ENCODE results near the gene ASB8. TPM values are rescaled to one million over a fixed set of nuclear protein-coding genes. Genes with fewer than 3 reads are reported as not detected.
"Not testable (repeated sequence)": the region's sequence is repeated elsewhere in the genome, so short reads cannot be mapped to it uniquely, and the experiment has no call there.

Gene ASB8
- total RNA-seq, 4 donors from 2014 or later = 134 to 359 (median 210) TPM

- no peaks in the 10 kb centered on the region for H3K9me3 ChIP-seq
- H3K4me3 ChIP-seq = no peak overlapping the region
- DNase-seq = peak in 1 of 2 donors; percentile 22
- no peak for ATAC-seq
- intact Hi-C loops (cut with DNase I; ENCODE audit: low total_unique reads) (loop anchor here (10.0 kb wide), 1 partner anchor 345 kb away; the partner anchor contains the start of gene HDAC7), in situ Hi-C loops (cut with MboI; ENCODE audit: low sequenced_read_pairs in 4 of 4) (loop anchor here in 1 of 4 donors (10.0 kb wide), 1 partner anchor 75 kb away; no protein-coding TSS in a partner anchor)
- H3K4me1 ChIP-seq = peaks cover 46 to 74% of the 10 kb centered on the region in 2 donors
- TF ChIP-seq POLR2A (IDR thresholded peaks at IDR 0.05) (no peak), CTCF (IDR thresholded peaks at IDR 0.05 in 4 of 5, conservative IDR thresholded peaks at IDR 0.05 in 1 of 5) (no peak)
- H3K27me3 ChIP-seq = no peaks in the 10 kb centered on the region
- H3K36me3 ChIP-seq = peaks cover 0 to 3% of the 10 kb centered on the region in 2 donors
- peak overlapping the region in 3 of 4 donors; percentile 86 to 98 (median 90) for H3K27ac ChIP-seq
These were observed 2.7 kb upstream of the ASB8 start for GRCh38 chr12:48160046-48160445.

- peak in 1 of 5 experiments; percentile 7 for TF ChIP-seq CTCF (IDR thresholded peaks at IDR 0.05 in 4 of 5, conservative IDR thresholded peaks at IDR 0.05 in 1 of 5)
- no peak for TF ChIP-seq POLR2A (IDR thresholded peaks at IDR 0.05)
- H3K4me1 ChIP-seq = peaks cover 52 to 73% of the 10 kb centered on the region in 2 donors
- peaks cover 0 to 10% of the 10 kb centered on the region in 2 donors for H3K36me3 ChIP-seq
- peak overlapping the region; percentile 63 to 82 (median 74) for H3K4me3 ChIP-seq
- no peak for ATAC-seq
- intact Hi-C loops (cut with DNase I; ENCODE audit: low total_unique reads) (loop anchor here (2.0 to 10.0 kb wide), 2 partner anchors 39 to 1893 kb away; partner anchors contain the start of genes PFKM and SLC38A1), in situ Hi-C loops (cut with MboI; ENCODE audit: low sequenced_read_pairs in 4 of 4) (loop anchor here in 1 of 4 donors (5.0 kb wide), 1 partner anchor 41 kb away; the partner anchor contains the start of gene PFKM)
- DNase-seq = no peak
- no peaks in the 10 kb centered on the region for H3K9me3 ChIP-seq
- no peaks in the 10 kb centered on the region for H3K27me3 ChIP-seq
- peak overlapping the region; percentile 84 to 98 (median 93) for H3K27ac ChIP-seq
These were observed 615 bp upstream of the ASB8 start for GRCh38 chr12:48157889-48158370.

GRCh38 chr12:48156652-48157017, 680 bp downstream of the ASB8 start:
- H3K27me3 ChIP-seq = no peaks in the 10 kb centered on the region
- intact Hi-C loops (cut with DNase I; ENCODE audit: low total_unique reads) = loop anchor here (2.0 to 10.0 kb wide), 2 partner anchors 38 to 1892 kb away; partner anchors contain the start of genes PFKM and SLC38A1
- ATAC-seq (peak; percentile 1 to 7), DNase-seq (no peak)
- TF ChIP-seq POLR2A (IDR thresholded peaks at IDR 0.05) = no peak
- TF ChIP-seq CTCF (IDR thresholded peaks at IDR 0.05 in 4 of 5, conservative IDR thresholded peaks at IDR 0.05 in 1 of 5) = no peak
- peaks cover 58 to 73% of the 10 kb centered on the region in 2 donors for H3K4me1 ChIP-seq
- H3K4me3 ChIP-seq = peak overlapping the region; percentile 63 to 82 (median 74)
- H3K27ac ChIP-seq = peak overlapping the region; percentile 84 to 98 (median 93)
- H3K9me3 ChIP-seq = no peaks in the 10 kb centered on the region
- peaks cover 0 to 10% of the 10 kb centered on the region in 2 donors for H3K36me3 ChIP-seq
- in situ Hi-C loops (cut with MboI; ENCODE audit: low sequenced_read_pairs in 4 of 4) = loop anchor here in 1 of 4 donors (5.0 kb wide), 1 partner anchor 39 kb away; the partner anchor contains the start of gene PFKM

- H3K36me3 ChIP-seq = peaks cover 0 to 10% of the 10 kb centered on the region in 2 donors
- H3K4me3 ChIP-seq = peak overlapping the region in 3 of 4 donors; percentile 63 to 82 (median 77)
- intact Hi-C loops (cut with DNase I; ENCODE audit: low total_unique reads) = loop anchor here (2.0 to 10.0 kb wide), 2 partner anchors 37 to 1891 kb away; partner anchors contain the start of genes PFKM and SLC38A1
- peak overlapping the region; percentile 84 to 98 (median 93) for H3K27ac ChIP-seq
- peak in 1 of 2 donors; percentile 57 for DNase-seq
- not testable (repeated sequence) for H3K9me3 ChIP-seq, ATAC-seq, H3K27me3 ChIP-seq
- in situ Hi-C loops (cut with MboI; ENCODE audit: low sequenced_read_pairs in 4 of 4) = loop anchor here in 1 of 4 donors (5.0 kb wide), 1 partner anchor 38 kb away; the partner anchor contains the start of gene PFKM
- peaks cover 58 to 70% of the 10 kb centered on the region in 2 donors for H3K4me1 ChIP-seq
These were observed 1.5 kb downstream of the ASB8 start for GRCh38 chr12:48155786-48156185.

GRCh38 chr12:48151103-48151771, 6.1 kb downstream of the ASB8 start:
- intact Hi-C loops (cut with DNase I; ENCODE audit: low total_unique reads) (loop anchor here (1.0 to 10.0 kb wide), 3 partner anchors 20 to 1886 kb away; partner anchors contain the start of gene SLC38A1), in situ Hi-C loops (cut with MboI; ENCODE audit: low sequenced_read_pairs in 4 of 4) (no loop called here)
- H3K9me3 ChIP-seq = no peaks in the 10 kb centered on the region
- peak overlapping the region; percentile 84 to 98 (median 93) for H3K27ac ChIP-seq
- ATAC-seq = peak; percentile 74 to 77
- peaks cover 0 to 54% of the 10 kb centered on the region in 2 donors for H3K36me3 ChIP-seq
- peak; percentile 88 to 90 for DNase-seq
- H3K4me1 ChIP-seq = peaks cover 59 to 87% of the 10 kb centered on the region in 2 donors
- TF ChIP-seq POLR2A (IDR thresholded peaks at IDR 0.05) = peak; percentile 59 to 84
- TF ChIP-seq CTCF (IDR thresholded peaks at IDR 0.05 in 4 of 5, conservative IDR thresholded peaks at IDR 0.05 in 1 of 5) = no peak
- H3K27me3 ChIP-seq = no peaks in the 10 kb centered on the region
- H3K4me3 ChIP-seq = peak overlapping the region in 3 of 4 donors; percentile 18 to 42 (median 25)

Measured in gastrocnemius medialis (tissue), 4 donors.